ENCODE data around the gene SHLD3. TPM values are rescaled to one million over a fixed set of nuclear protein-coding genes. Genes with fewer than 3 reads are reported as not detected.

SHLD3 gene
- total RNA-seq, 6 experiments from 2014 or later = 0.76 to 1.8 (median 1.2) TPM

- TF ChIP-seq CTCF (IDR thresholded peaks at IDR 0.05) = no peak
- no peak for TF ChIP-seq POLR2A (IDR thresholded peaks at IDR 0.05)
- Histone ChIP-seq H3K27ac (no peak overlapping the region), H3K36me3 (peaks cover 0 to 7% (median 0%) of the 10 kb centered on the region in 4 donors), H3K4me3 (no peak overlapping the region), H3K9me3 (no peaks in the 10 kb centered on the region), H3K27me3 (no peaks in the 10 kb centered on the region), H3K4me1 (no peaks in the 10 kb centered on the region)
- intact Hi-C loops (cut with DNase I) = no loop called here
- no peak for ATAC-seq
- WGBS (ENCODE audit: insufficient coverage, low coverage, low lambda C conversion rate, missing lambda C conversion rate) = 93% methylated on average over 2 of the region's 2 CpGs
- no peak for DNase-seq
Observed at GRCh38 chr5:65646938-65647337, 22.1 kb downstream of the SHLD3 start.

GRCh38 chr5:65647941-65648340 is 23.1 kb downstream of the SHLD3 start:
- no peak overlapping the region for H3K27ac ChIP-seq
- H3K4me3 ChIP-seq = no peak overlapping the region
- no peak for ATAC-seq
- H3K36me3 ChIP-seq = peaks cover 0 to 7% (median 0%) of the 10 kb centered on the region in 4 donors
- no peak for DNase-seq
- no peaks in the 10 kb centered on the region for H3K4me1 ChIP-seq
- intact Hi-C loops (cut with DNase I) = no loop called here
- no peaks in the 10 kb centered on the region for H3K9me3 ChIP-seq
- no peaks in the 10 kb centered on the region for H3K27me3 ChIP-seq
- TF ChIP-seq POLR2A (IDR thresholded peaks at IDR 0.05) = no peak
- no peak for TF ChIP-seq CTCF (IDR thresholded peaks at IDR 0.05)

GRCh38 chr5:65651144-65651543 is 26.3 kb downstream of the SHLD3 start:
- intact Hi-C loops (cut with DNase I) = no loop called here
- ATAC-seq (no peak), DNase-seq (no peak)
- WGBS (ENCODE audit: insufficient coverage, low coverage, low lambda C conversion rate, missing lambda C conversion rate) = 77% methylated on average over 5 of the region's 5 CpGs
- no peaks in the 10 kb centered on the region for H3K9me3 ChIP-seq
- peaks cover 0 to 7% (median 0%) of the 10 kb centered on the region in 4 donors for H3K36me3 ChIP-seq
- H3K4me1 ChIP-seq = no peaks in the 10 kb centered on the region
- no peak for TF ChIP-seq POLR2A (IDR thresholded peaks at IDR 0.05)
- H3K27me3 ChIP-seq = no peaks in the 10 kb centered on the region
- no peak overlapping the region for H3K27ac ChIP-seq
- no peak overlapping the region for H3K4me3 ChIP-seq

GRCh38 chr5:65654713-65655112 is 29.9 kb downstream of the SHLD3 start:
- no peaks in the 10 kb centered on the region for H3K27me3 ChIP-seq
- H3K4me3 ChIP-seq = no peak overlapping the region
- no peak for ATAC-seq
- no peaks in the 10 kb centered on the region for H3K9me3 ChIP-seq
- TF ChIP-seq POLR2A (IDR thresholded peaks at IDR 0.05) (no peak), CTCF (IDR thresholded peaks at IDR 0.05) (no peak)
- intact Hi-C loops (cut with DNase I) = no loop called here
- peaks cover 0 to 7% (median 0%) of the 10 kb centered on the region in 4 donors for H3K36me3 ChIP-seq
- DNase-seq = no peak
- H3K4me1 ChIP-seq = no peaks in the 10 kb centered on the region
- WGBS (ENCODE audit: insufficient coverage, low coverage, low lambda C conversion rate, missing lambda C conversion rate) = 81% methylated on average over 2 of the region's 2 CpGs
- H3K27ac ChIP-seq = no peak overlapping the region

- intact Hi-C loops (cut with DNase I) = no loop called here
- H3K27ac ChIP-seq = no peak overlapping the region
- no peak for TF ChIP-seq POLR2A (IDR thresholded peaks at IDR 0.05)
- TF ChIP-seq CTCF (IDR thresholded peaks at IDR 0.05) = peak; percentile 22 to 35 (median 30)
- 100% methylated on average over 1 of the region's 1 CpG for WGBS (ENCODE audit: insufficient coverage, low coverage, low lambda C conversion rate, missing lambda C conversion rate)
- DNase-seq (no peak), ATAC-seq (no peak)
- H3K9me3 ChIP-seq = no peaks in the 10 kb centered on the region
- H3K4me1 ChIP-seq = no peaks in the 10 kb centered on the region
- no peaks in the 10 kb centered on the region for H3K27me3 ChIP-seq
- H3K4me3 ChIP-seq = no peak overlapping the region
- H3K36me3 ChIP-seq = peaks cover 0 to 10% (median 0%) of the 10 kb centered on the region in 4 donors
Observed at GRCh38 chr5:65663804-65664521, 39.1 kb downstream of the SHLD3 start.

Data from right lobe of liver (tissue), 6 donors.